Posterior vena cava (tissue), 2 donors: ENCODE measurements around the gene NFU1. TPM values are rescaled to one million over a fixed set of nuclear protein-coding genes. Genes with fewer than 3 reads are reported as not detected.
"Not testable (repeated sequence)": the region's sequence is repeated elsewhere in the genome, so short reads cannot be mapped to it uniquely, and the experiment has no call there.

ENCODE experiments used
- DNase-seq: peaks from one replicate; pipeline ENCODE4 v3.0.0-alpha.2; 2020; ENCODE audit warnings: low spot score
- intact Hi-C, 2 donors: fragments of 100-400 bp; cut with DNase I; formaldehyde crosslinking; loops; one replicate each; pipeline versions ENCODE4 v1.14.1 to v1.14.2; 2022 to 2023
- total RNA-seq, 2 donors: library from RNA; stranded (reverse); fragmentation: NEBNext Ultra II Directional; extraction: Animal tissue kit (Norgen Biotek cat#: 25700); gene quantifications; one replicate each; pipeline ENCODE4 v1.2.1, GENCODE V29; 2021
- donor health status: DM: yes; HTN: yes; CAD: no.
- donor health status: DM: yes; HTN: yes; CAD: no.

The NFU1 gene
- total RNA-seq, 2 donors from 2014 or later: 35.3 to 44.0 TPM

GRCh38 chr2:69454976-69455375 lies 17.7 kb upstream of the NFU1 start:
- DNase-seq: no peak
- intact Hi-C loops: no loop called here

- DNase-seq: no peak
- intact Hi-C loops: no loop called here
Observed at GRCh38 chr2:69453475-69454129, 16.4 kb upstream of the NFU1 start.

GRCh38 chr2:69452687-69453086 lies 15.5 kb upstream of the NFU1 start:
- DNase-seq: no peak
- intact Hi-C loops: no loop called here

GRCh38 chr2:69450735-69451416 lies 13.6 kb upstream of the NFU1 start:
- DNase-seq: no peak
- intact Hi-C loops: no loop called here

- intact Hi-C loops: no loop called here
- DNase-seq: no peak
Observed at GRCh38 chr2:69449906-69450305, 12.7 kb upstream of the NFU1 start.

- intact Hi-C loops, DNase-seq: not testable (repeated sequence)
Observed at GRCh38 chr2:69443673-69444072, 6.4 kb upstream of the NFU1 start.

GRCh38 chr2:69439499-69439898 lies 2.3 kb upstream of the NFU1 start:
- intact Hi-C loops, DNase-seq: not testable (repeated sequence)

- DNase-seq: no peak
- intact Hi-C loops: no loop called here
Observed at GRCh38 chr2:69438580-69438979, 1.3 kb upstream of the NFU1 start.

- intact Hi-C loops: loop anchor here in 1 of 2 donors (2.0 kb wide), 1 partner anchor 75 kb away; no protein-coding TSS in a partner anchor
- no peak for DNase-seq
Observed at GRCh38 chr2:69437751-69438154, 518 bp upstream of the NFU1 start.

- intact Hi-C loops: loop anchor here in 1 of 2 donors (2.0 kb wide), 1 partner anchor 76 kb away; no protein-coding TSS in a partner anchor
- DNase-seq: no peak
Observed at GRCh38 chr2:69436596-69436937, 668 bp downstream of the NFU1 start.

GRCh38 chr2:69434753-69435152 lies 2.5 kb downstream of the NFU1 start:
- intact Hi-C loops: no loop called here

GRCh38 chr2:69429491-69430183 lies 7.6 kb downstream of the NFU1 start:
- DNase-seq: no peak
- intact Hi-C loops: no loop called here

More at GRCh38 chr2:69434753-69435152, 2.5 kb downstream of the NFU1 start:
- DNase-seq: no peak

- no peak for DNase-seq
Observed at GRCh38 chr2:69428981-69429380, 8.3 kb downstream of the NFU1 start.

GRCh38 chr2:69424419-69424818 lies 12.8 kb downstream of the NFU1 start:
- intact Hi-C loops: no loop called here
- DNase-seq: no peak

More at GRCh38 chr2:69428981-69429380, 8.3 kb downstream of the NFU1 start:
- intact Hi-C loops: no loop called here

- DNase-seq: no peak
- intact Hi-C loops: no loop called here
Observed at GRCh38 chr2:69422198-69422597, 15.0 kb downstream of the NFU1 start.

GRCh38 chr2:69419111-69419510 lies 18.1 kb downstream of the NFU1 start:
- DNase-seq, intact Hi-C loops: not testable (repeated sequence)

GRCh38 chr2:69416147-69416546 lies 21.1 kb downstream of the NFU1 start:
- no peak for DNase-seq
- intact Hi-C loops: no loop called here

- DNase-seq: no peak
- intact Hi-C loops: no loop called here
Observed at GRCh38 chr2:69411120-69411519, 26.1 kb downstream of the NFU1 start.

- no peak for DNase-seq
- intact Hi-C loops: no loop called here
Observed at GRCh38 chr2:69405306-69405705, 31.9 kb downstream of the NFU1 start.

GRCh38 chr2:69400121-69400520 lies 37.1 kb downstream of the NFU1 start:
- intact Hi-C loops: no loop called here
- no peak for DNase-seq
